CD4-positive, alpha-beta T cell treated with Interleukin-4 for 4 hours (primary cell): ENCODE data around the gene FLYWCH2.

ENCODE experiments used
- DNase-seq: peaks from one replicate; pipeline ENCODE4 v3.0.0-alpha.2; 2020

Gene FLYWCH2

GRCh38 chr16:2854700-2855309 lies 28.2 kb upstream of the FLYWCH2 start:
- DNase-seq = no peak

GRCh38 chr16:2855536-2855935 lies 27.5 kb upstream of the FLYWCH2 start:
- no peak for DNase-seq

GRCh38 chr16:2856061-2856670 lies 26.8 kb upstream of the FLYWCH2 start:
- no peak for DNase-seq

- DNase-seq = no peak
Measured at GRCh38 chr16:2856686-2857450, 26.1 kb upstream of the FLYWCH2 start.

GRCh38 chr16:2857451-2858244 lies 25.4 kb upstream of the FLYWCH2 start, which contains the start of gene PRSS22:
PRSS22 (minus strand) TSS chr16:2858170; CDS start chr16:2858104, 66 bp downstream.
- DNase-seq = no peak

- no peak for DNase-seq
Measured at GRCh38 chr16:2858245-2859025, 24.6 kb upstream of the FLYWCH2 start.

GRCh38 chr16:2859686-2860265 lies 23.2 kb upstream of the FLYWCH2 start:
- DNase-seq = no peak

GRCh38 chr16:2860826-2861567 lies 22.0 kb upstream of the FLYWCH2 start:
- DNase-seq = no peak

GRCh38 chr16:2865651-2866050 lies 17.4 kb upstream of the FLYWCH2 start:
- no peak for DNase-seq

GRCh38 chr16:2866431-2866830 lies 16.6 kb upstream of the FLYWCH2 start:
- no peak for DNase-seq

GRCh38 chr16:2867661-2867986 lies 15.4 kb upstream of the FLYWCH2 start:
- DNase-seq = no peak

GRCh38 chr16:2867987-2868789 lies 14.8 kb upstream of the FLYWCH2 start:
- DNase-seq = peak; percentile 94

GRCh38 chr16:2871926-2872325 lies 11.1 kb upstream of the FLYWCH2 start:
- no peak for DNase-seq

GRCh38 chr16:2874032-2874911 lies 8.7 kb upstream of the FLYWCH2 start:
- DNase-seq = no peak

GRCh38 chr16:2874912-2875362 lies 8.1 kb upstream of the FLYWCH2 start:
- peak; percentile 59 for DNase-seq

- DNase-seq = no peak
Measured at GRCh38 chr16:2879854-2880508, 3.0 kb upstream of the FLYWCH2 start.

- DNase-seq = no peak
Measured at GRCh38 chr16:2881783-2882649, 999 bp upstream of the FLYWCH2 start.

- DNase-seq = no peak
Measured at GRCh38 chr16:2883458-2883908, 468 bp downstream of the FLYWCH2 start.
